ENCODE results near the gene PRELP.

GRCh38 chr1:203511513-203511912 is 35.9 kb downstream of the PRELP start:
- TF ChIP-seq POLR2A (IDR thresholded peaks at IDR 0.05) (no peak), CTCF (IDR thresholded peaks at IDR 0.05) (no peak)
